GM12878 (cell line): ENCODE results near the gene NUDT9. TPM values are rescaled to one million over a fixed set of nuclear protein-coding genes. Genes with fewer than 3 reads are reported as not detected.

Experiments used
- ATAC-seq: fragments of 200-7000 bp; cut with Tn5 transposase; 3 replicates; pipeline ENCODE4 v1.9.1; 2020; ENCODE audit warnings: mild to moderate bottlenecking, moderate library complexity
- BruUV-seq: library from RNA; stranded (reverse); fragments of 400-500 nt; replicated peaks from 2 replicates; lab custom pipeline; 2021; lab: Mats Ljungman, UMichigan
- CTCF ChIA-PET: fragments of 300-600 bp; sonication (Branson Sonifier 250); formaldehyde crosslinking; extraction: SDS; loops from one replicate; lab custom pipeline; 2021; ENCODE audit warnings: inconsistent platforms; lab: Yijun Ruan, JAX
- POLR2A ChIA-PET: fragments of 350-600 bp; formaldehyde crosslinking; extraction: SDS; loops from one replicate; lab custom pipeline; 2021; ENCODE audit warnings: inconsistent platforms; lab: Charles Lee
- RAD21 ChIA-PET: fragments of 300-600 bp; sonication (Branson Sonifier 250); formaldehyde crosslinking; loops from one replicate; lab custom pipeline; 2023; ENCODE audit warnings: antibody characterized with exemption; ENCODE audit not compliant: unreplicated experiment; lab: Charles Lee
- SMC1A ChIA-PET: fragments of 300-600 bp; sonication (Branson Sonifier 250); formaldehyde crosslinking; loops from one replicate; lab custom pipeline; 2023; ENCODE audit not compliant: unreplicated experiment, uncharacterized antibody; lab: Charles Lee
- DNase-seq: peaks from one replicate; pipeline ENCODE4 v3.0.0-alpha.2; 2011; ENCODE audit warnings: low read depth, low spot score
- FAIRE-seq: peaks from 3 replicates; lab custom pipeline; 2011; peaks lifted over from hg19 to GRCh38; lab: Jason Lieb, UNC
- H2AFZ ChIP-seq: 2 replicates; pipeline ENCODE4 v1.6.0; 2011; ENCODE audit warnings: low read depth, low read length, control low read depth; ENCODE audit not compliant: control insufficient read depth
- H3K27ac ChIP-seq: 2 replicates; pipeline ENCODE4 v1.5.1; 2011; ENCODE audit warnings: control low read depth; ENCODE audit not compliant: control insufficient read depth, insufficient read depth
- H3K27me3 ChIP-seq, 2 experiments: replicated peaks in 1 of 2; 2 replicates each; pipeline versions ENCODE4 v1.6.0 to v1.6.1; 2011; ENCODE audit warnings: low read length in 1 of 2; ENCODE audit not compliant: control insufficient read depth in 2 of 2, insufficient read depth in 2 of 2
- H3K36me3 ChIP-seq, 2 experiments: 2 replicates each; pipeline ENCODE4 v1.5.1; 2011; ENCODE audit warnings: low read length in 1 of 2; ENCODE audit not compliant: control insufficient read depth in 2 of 2, insufficient read depth in 2 of 2
- H3K4me1 ChIP-seq: 2 replicates; pipeline ENCODE4 v1.6.1; 2011; ENCODE audit warnings: mild to moderate bottlenecking, low read length, moderate library complexity, mixed read lengths; ENCODE audit not compliant: control insufficient read depth, insufficient read depth
- H3K4me2 ChIP-seq: 2 replicates; pipeline ENCODE4 v1.6.0; 2011; ENCODE audit warnings: control low read depth; ENCODE audit not compliant: control insufficient read depth, insufficient read depth
- H3K4me3 ChIP-seq: fragments of 200-600 bp; sonication (generic); 2 replicates; pipeline ENCODE4 v1.5.1; 2016
- H3K79me2 ChIP-seq: 2 replicates; pipeline ENCODE4 v1.6.0; 2011; ENCODE audit warnings: low read length; ENCODE audit not compliant: control insufficient read depth, insufficient read depth
- H3K9ac ChIP-seq: 2 replicates; pipeline ENCODE4 v1.8.0; 2011; ENCODE audit warnings: low read length, control low read depth, mixed read lengths; ENCODE audit not compliant: control insufficient read depth, insufficient read depth
- H3K9me3 ChIP-seq: replicated peaks from 3 replicates; pipeline ENCODE4 v1.5.1; 2011; ENCODE audit warnings: mild to moderate bottlenecking, low read length; ENCODE audit not compliant: control insufficient read depth, insufficient read depth
- H4K20me1 ChIP-seq: 2 replicates; pipeline ENCODE4 v1.6.0; 2011; ENCODE audit not compliant: control insufficient read depth, insufficient read depth
- BCL11A ChIP-seq: IDR thresholded peaks from 2 replicates; pipeline ENCODE4 v1.6.1; 2011; ENCODE audit warnings: low read depth, low read length
- POLR2A ChIP-seq: IDR thresholded peaks from 2 replicates; pipeline ENCODE4 v1.6.1; 2011; ENCODE audit warnings: low read depth, mild to moderate bottlenecking, low read length
- TAF1 ChIP-seq: IDR thresholded peaks from 2 replicates; pipeline ENCODE4 v1.6.1; 2011; ENCODE audit warnings: mild to moderate bottlenecking, low read depth, low read length, borderline replicate concordance
- in situ Hi-C: fragments of 300-500 bp; cut with MboI; formaldehyde crosslinking; loops from 9 replicates; pipeline ENCODE4 v1.14.3; 2018; ENCODE audit warnings: mixed read lengths
- intact Hi-C: fragments of 100-400 bp; cut with micrococcal nuclease; formaldehyde crosslinking; loops from one replicate; pipeline ENCODE4 v1.14.2; 2022; ENCODE audit not compliant: unreplicated experiment
- polyA plus RNA-seq, 11 experiments: library from polyadenylated mRNA; depleted of rRNA in 4 of 11; unstranded in 6 of 11; stranded (reverse) in 5 of 11; fragments of >200 nt; fragmentation: Nextera tagmentation in 4 of 11; fragmentation: Illumina TruSeq in 1 of 11; extraction: Ambion mirVana in 4 of 11; extraction: Trizol in 1 of 11; gene quantifications; 1 replicate in 1 of 11; 2 replicates in 10 of 11; pipeline versions ENCODE4 v1.2.1 to v1.2.3, GENCODE V29; 2011 to 2016; ENCODE audit warnings: inconsistent platforms in 2 of 11, missing spikeins in 2 of 11, low read depth in 1 of 11
- total RNA-seq, 4 experiments: library from RNA; depleted of rRNA in 3 of 4; stranded (reverse); fragments of >200 nt in 3 of 4; fragmentation: Illumina TruSeq in 1 of 4; extraction: Trizol in 1 of 4; gene quantifications; 2 replicates each; pipeline versions ENCODE4 v1.2.1 to v1.2.3, GENCODE V29; 2013 to 2021
- TF ChIP-seq, protein P1 (sequence below): IDR thresholded peaks from 2 replicates; pipeline ENCODE4 v1.6.1; 2012; ENCODE audit warnings: improper control_type of control experiment, low read depth, low read length; ENCODE audit not compliant: insufficient replicate concordance
- TF ChIP-seq, protein P2 (sequence below): fragments of 450-650 bp; IDR thresholded peaks from 2 replicates; pipeline ENCODE4 v1.6.1; 2016; ENCODE audit warnings: mild to moderate bottlenecking

NUDT9 gene
- total and polyA plus RNA-seq, 10 of the 15 experiments (the other 5 are each of a cell fraction or from before 2014, with no cell fraction given): 8.4 to 28.3 (median 14.6) TPM

DNA sequence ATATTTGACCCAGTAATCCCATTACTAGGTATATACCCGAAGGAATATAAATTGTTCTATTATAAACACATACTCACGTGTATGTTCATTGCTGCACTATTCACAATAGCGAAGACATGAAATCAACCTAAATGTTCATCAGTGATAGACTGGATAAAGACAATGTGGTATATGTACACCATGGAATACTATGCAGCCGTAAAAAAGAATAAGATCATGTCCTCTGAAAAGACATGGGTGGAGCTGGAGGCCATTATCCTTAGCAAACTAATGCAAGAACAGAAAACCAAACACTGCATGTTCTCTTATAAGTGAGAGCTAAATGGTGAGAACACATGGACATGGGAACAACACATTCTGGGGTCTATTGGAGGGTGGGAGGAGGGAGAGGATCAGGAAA, 36.5 kb downstream of the NUDT9 start (continued):
- TF ChIP-seq, protein P1, sequence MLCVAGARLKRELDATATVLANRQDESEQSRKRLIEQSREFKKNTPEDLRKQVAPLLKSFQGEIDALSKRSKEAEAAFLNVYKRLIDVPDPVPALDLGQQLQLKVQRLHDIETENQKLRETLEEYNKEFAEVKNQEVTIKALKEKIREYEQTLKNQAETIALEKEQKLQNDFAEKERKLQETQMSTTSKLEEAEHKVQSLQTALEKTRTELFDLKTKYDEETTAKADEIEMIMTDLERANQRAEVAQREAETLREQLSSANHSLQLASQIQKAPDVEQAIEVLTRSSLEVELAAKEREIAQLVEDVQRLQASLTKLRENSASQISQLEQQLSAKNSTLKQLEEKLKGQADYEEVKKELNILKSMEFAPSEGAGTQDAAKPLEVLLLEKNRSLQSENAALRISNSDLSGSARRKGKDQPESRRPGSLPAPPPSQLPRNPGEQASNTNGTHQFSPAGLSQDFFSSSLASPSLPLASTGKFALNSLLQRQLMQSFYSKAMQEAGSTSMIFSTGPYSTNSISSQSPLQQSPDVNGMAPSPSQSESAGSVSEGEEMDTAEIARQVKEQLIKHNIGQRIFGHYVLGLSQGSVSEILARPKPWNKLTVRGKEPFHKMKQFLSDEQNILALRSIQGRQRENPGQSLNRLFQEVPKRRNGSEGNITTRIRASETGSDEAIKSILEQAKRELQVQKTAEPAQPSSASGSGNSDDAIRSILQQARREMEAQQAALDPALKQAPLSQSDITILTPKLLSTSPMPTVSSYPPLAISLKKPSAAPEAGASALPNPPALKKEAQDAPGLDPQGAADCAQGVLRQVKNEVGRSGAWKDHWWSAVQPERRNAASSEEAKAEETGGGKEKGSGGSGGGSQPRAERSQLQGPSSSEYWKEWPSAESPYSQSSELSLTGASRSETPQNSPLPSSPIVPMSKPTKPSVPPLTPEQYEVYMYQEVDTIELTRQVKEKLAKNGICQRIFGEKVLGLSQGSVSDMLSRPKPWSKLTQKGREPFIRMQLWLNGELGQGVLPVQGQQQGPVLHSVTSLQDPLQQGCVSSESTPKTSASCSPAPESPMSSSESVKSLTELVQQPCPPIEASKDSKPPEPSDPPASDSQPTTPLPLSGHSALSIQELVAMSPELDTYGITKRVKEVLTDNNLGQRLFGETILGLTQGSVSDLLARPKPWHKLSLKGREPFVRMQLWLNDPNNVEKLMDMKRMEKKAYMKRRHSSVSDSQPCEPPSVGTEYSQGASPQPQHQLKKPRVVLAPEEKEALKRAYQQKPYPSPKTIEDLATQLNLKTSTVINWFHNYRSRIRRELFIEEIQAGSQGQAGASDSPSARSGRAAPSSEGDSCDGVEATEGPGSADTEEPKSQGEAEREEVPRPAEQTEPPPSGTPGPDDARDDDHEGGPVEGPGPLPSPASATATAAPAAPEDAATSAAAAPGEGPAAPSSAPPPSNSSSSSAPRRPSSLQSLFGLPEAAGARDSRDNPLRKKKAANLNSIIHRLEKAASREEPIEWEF: no peak
- TF ChIP-seq POLR2A (no peak), BCL11A (no peak)
- TF ChIP-seq, protein P2, sequence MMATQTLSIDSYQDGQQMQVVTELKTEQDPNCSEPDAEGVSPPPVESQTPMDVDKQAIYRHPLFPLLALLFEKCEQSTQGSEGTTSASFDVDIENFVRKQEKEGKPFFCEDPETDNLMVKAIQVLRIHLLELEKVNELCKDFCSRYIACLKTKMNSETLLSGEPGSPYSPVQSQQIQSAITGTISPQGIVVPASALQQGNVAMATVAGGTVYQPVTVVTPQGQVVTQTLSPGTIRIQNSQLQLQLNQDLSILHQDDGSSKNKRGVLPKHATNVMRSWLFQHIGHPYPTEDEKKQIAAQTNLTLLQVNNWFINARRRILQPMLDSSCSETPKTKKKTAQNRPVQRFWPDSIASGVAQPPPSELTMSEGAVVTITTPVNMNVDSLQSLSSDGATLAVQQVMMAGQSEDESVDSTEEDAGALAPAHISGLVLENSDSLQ: no peak

DNA sequence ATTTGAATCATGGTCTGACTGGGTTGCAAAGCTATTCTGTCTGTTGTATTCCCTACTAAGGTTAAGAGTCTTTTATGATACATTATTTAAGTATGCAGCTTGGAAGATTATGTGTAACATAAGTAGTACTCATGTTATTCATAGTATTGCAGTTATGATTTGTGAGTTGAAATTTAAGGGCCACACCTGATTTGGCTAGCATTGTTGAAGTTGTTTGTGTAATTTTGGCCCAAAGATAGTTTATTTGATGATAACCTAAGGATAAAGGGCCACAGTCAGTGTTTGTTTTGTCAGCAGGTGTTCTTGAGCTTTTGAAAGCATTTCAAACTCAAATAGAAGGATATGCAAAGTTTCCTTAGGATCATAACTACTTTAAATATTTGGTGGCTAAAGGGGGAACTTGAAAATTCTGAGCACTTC, 38.9 kb downstream of the NUDT9 start:
- Histone ChIP-seq H3K4me1 (no peaks in the 10 kb centered on the region), H3K9ac (no peak overlapping the region), H3K9me3 (no peaks in the 10 kb centered on the region), H2AFZ (no peak overlapping the region)
- DNase-seq: no peak
- BruUV-seq: no TSS peak
- in situ Hi-C loops: loop anchor here (5.0 kb wide), 1 partner anchor 84 kb away; no protein-coding TSS in a partner anchor
- TF ChIP-seq TAF1: no peak
- TF ChIP-seq, all 136 proteins: peak for 0
- ChIA-PET SMC1A (interaction anchor here (0.7 to 1.0 kb wide), 2 partner anchors 40 to 85 kb away, joined by 3 to 7 read pairs; no protein-coding TSS in a partner anchor), POLR2A (no interaction called here), CTCF (interaction anchor here (3.3 kb wide), 1 partner anchor 85 kb away, joined by 16 read pairs; no protein-coding TSS in a partner anchor), RAD21 (interaction anchor here (1.5 kb wide), 1 partner anchor 85 kb away, joined by 5 read pairs; no protein-coding TSS in a partner anchor)
- H3K4me3 ChIP-seq: no peak overlapping the region
- intact Hi-C loops: no loop called here
- no peak overlapping the region for H3K27ac ChIP-seq
- FAIRE-seq (no peak), ATAC-seq (no peak)
- H3K27me3 ChIP-seq: no peaks in the 10 kb centered on the region
- no peaks in the 10 kb centered on the region for H3K79me2 ChIP-seq
- no peak overlapping the region for H3K4me2 ChIP-seq
- H4K20me1 ChIP-seq: no peaks in the 10 kb centered on the region
- peaks cover 0 to 4% of the 10 kb centered on the region in 2 experiments; a peak in 1 of 4 replicates for H3K36me3 ChIP-seq
